ENCODE measurements around the gene EPHA7.

- TF ChIP-seq CTCF (IDR thresholded peaks at IDR 0.05), result no peak
- no peak for TF ChIP-seq POLR2A (IDR thresholded peaks at IDR 0.05)
Observed at GRCh38 chr6:93293460-93293859, 125.9 kb downstream of the EPHA7 start.

Measured in body of pancreas (tissue), 4 donors.